ENCODE results near the gene LRRC3C.

LRRC3C gene

DNA sequence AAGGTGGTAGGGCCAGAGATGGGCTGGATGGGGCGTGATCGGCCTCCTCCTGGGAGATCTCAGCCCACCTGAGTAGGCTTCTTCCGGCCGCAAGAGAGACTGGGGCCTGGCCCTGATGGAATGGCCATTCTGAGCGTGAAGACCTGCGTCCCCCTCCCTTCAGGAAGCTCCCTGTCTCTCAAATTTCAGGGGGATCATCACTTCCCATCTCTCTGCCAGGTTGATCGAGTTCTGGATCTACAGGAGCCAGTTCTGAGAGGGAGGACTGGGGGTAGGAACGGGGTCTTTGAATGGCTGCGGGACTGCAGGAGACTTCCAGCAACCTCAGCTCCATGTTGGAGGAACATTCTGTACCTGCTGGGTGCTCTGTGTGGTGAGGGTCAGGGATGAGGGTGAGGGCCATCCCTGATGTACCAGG is 25.9 kb downstream of the LRRC3C start:
- DNase-seq (ENCODE audit: low spot score), result no peak
- in situ Hi-C loops (cut with MboI; ENCODE audit: low pct_unique_long_range_greater_than_20kb, low sequenced_read_pairs, unreplicated experiment), result no loop called here
- TF ChIP-seq, protein P1, sequence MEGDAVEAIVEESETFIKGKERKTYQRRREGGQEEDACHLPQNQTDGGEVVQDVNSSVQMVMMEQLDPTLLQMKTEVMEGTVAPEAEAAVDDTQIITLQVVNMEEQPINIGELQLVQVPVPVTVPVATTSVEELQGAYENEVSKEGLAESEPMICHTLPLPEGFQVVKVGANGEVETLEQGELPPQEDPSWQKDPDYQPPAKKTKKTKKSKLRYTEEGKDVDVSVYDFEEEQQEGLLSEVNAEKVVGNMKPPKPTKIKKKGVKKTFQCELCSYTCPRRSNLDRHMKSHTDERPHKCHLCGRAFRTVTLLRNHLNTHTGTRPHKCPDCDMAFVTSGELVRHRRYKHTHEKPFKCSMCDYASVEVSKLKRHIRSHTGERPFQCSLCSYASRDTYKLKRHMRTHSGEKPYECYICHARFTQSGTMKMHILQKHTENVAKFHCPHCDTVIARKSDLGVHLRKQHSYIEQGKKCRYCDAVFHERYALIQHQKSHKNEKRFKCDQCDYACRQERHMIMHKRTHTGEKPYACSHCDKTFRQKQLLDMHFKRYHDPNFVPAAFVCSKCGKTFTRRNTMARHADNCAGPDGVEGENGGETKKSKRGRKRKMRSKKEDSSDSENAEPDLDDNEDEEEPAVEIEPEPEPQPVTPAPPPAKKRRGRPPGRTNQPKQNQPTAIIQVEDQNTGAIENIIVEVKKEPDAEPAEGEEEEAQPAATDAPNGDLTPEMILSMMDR (IDR thresholded peaks at IDR 0.05; ENCODE audit: extremely low read depth, insufficient read depth, missing control alignments), result no peak

DNA sequence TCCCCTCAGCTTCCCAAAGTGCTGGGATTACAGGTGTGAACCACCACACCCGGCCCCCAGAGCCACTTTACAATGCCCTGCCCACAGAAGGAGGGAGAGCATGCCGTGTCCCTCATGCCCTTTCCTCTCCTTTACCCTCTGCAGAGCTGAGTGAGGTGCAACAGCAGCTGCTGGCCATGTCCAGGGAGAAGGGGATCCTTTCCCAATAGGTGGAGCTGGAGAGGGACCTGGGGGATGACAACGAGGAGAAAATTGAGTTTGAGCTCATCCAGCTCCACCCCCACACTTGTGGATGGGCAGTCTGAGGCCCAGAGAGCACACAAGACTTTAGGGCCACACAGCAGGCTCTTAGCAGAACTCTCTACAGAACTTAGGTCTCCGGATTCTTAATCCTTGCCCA is 27.3 kb downstream of the LRRC3C start:
- TF ChIP-seq, protein P1 (IDR thresholded peaks at IDR 0.05; ENCODE audit: extremely low read depth, insufficient read depth, missing control alignments), result no peak
- in situ Hi-C loops (cut with MboI; ENCODE audit: low pct_unique_long_range_greater_than_20kb, low sequenced_read_pairs, unreplicated experiment), result no loop called here
- DNase-seq (ENCODE audit: low spot score), result no peak

DNA sequence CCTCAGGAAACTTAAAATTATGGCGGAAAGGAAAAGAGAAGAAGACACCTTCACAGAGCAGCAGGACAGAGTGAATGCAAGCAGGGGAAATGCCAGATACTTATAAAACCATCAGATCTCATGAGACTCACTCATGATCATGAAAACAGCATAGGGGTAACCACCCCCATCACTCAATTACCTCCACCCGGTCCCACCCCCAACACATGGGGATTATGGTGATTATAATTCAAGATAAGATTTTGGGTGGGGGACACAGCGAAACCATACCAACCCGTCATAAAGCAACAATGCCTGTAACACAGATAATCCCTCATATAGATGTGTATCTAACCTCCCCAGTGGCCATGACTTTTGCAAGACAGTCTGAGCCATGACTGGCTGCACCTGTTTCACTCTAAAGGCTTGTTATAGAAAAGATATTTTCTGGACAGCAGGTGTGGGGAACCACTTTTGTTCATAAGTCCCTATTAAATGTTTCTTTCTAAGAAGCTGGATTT is 28.2 kb downstream of the LRRC3C start:
- in situ Hi-C loops (cut with MboI; ENCODE audit: low pct_unique_long_range_greater_than_20kb, low sequenced_read_pairs, unreplicated experiment), result no loop called here
- no peak for DNase-seq (ENCODE audit: low spot score)
- TF ChIP-seq, protein P1 (IDR thresholded peaks at IDR 0.05; ENCODE audit: extremely low read depth, insufficient read depth, missing control alignments), result no peak

DNA sequence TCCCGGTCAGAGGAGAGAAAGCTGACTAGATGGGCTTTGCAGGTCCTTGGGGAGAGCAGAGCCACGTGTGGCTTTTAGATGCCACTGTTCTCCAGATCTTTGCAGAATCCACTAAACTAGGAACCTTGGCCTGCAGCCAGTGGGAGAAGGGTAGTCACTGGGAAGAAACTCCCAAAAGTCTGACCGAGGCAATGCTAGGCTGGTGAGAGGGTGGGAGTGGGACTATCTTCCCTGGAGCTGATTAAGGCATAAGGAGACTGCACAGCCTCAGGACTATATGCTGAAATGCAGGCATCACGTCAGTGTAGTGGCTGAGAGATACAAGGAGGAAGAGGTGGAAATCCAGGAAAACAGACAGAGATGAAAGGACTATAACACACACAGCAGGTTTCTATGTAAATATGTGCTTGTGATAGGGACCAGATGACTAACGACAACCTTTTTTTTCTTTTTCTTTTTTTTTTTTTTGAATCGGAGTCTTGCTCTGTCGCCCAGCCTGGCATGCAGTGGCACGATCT is 33.1 kb downstream of the LRRC3C start:
- TF ChIP-seq, protein P1 (IDR thresholded peaks at IDR 0.05; ENCODE audit: extremely low read depth, insufficient read depth, missing control alignments), result no peak
- in situ Hi-C loops (cut with MboI; ENCODE audit: low pct_unique_long_range_greater_than_20kb, low sequenced_read_pairs, unreplicated experiment), result no loop called here
- no peak for DNase-seq (ENCODE audit: low spot score)

DNA sequence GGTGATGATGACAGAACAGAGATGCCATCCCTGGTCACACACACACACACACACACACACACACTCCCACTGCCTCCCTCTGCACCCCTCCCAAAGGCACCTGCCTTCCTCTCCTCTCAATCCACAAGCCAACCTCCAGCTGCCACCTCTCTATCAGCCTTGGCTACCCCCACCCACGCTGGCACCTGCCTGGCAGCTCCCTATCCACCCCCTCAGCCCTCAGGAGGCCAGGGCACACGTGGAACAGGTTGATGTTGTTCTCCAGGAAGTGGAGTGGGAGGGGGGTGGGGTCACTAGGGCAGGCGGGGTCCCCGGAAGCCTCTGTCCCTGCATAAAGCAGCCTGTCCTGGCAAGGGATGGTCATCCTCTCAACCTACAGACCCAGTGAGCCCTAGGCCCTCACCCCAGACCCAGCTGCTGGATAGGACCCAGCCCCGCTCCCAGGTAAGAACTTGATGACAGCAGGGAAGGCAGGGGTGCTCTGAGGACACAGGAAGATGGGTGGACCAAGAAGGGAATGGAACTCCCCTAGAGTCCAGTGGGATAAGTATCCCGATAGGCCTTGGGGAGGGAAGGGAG is 35.2 kb downstream of the LRRC3C start, which contains the start of gene GSDMA:
GSDMA (plus strand) TSS at position 363 of the 579 bp plus-strand sequence. CDS start 2,684 bp downstream, outside the sequence.
- no peak for DNase-seq (ENCODE audit: low spot score)
- TF ChIP-seq, protein P1 (IDR thresholded peaks at IDR 0.05; ENCODE audit: extremely low read depth, insufficient read depth, missing control alignments), result no peak
- in situ Hi-C loops (cut with MboI; ENCODE audit: low pct_unique_long_range_greater_than_20kb, low sequenced_read_pairs, unreplicated experiment), result no loop called here

DNA sequence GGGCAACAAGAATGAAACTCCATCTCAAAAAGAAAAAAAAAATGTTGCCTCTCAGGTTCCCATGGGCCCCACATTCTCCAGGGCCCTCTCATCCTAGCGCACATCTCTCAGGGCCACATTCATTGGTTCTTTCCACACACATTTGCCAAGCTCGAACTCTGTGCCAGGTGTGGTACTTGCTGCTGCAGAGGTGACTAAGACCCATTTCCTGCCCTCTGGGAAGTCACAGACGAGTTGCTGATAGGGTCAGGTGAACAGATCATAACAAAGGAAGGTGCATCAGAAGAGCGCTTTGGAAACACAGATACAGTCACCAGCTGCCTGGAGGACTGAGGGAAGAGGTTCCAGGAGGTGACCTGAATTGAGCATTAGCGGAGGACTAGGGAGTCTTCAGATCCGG is 36.3 kb downstream of the LRRC3C start:
- DNase-seq (ENCODE audit: low spot score), result no peak
- in situ Hi-C loops (cut with MboI; ENCODE audit: low pct_unique_long_range_greater_than_20kb, low sequenced_read_pairs, unreplicated experiment), result no loop called here
- TF ChIP-seq, protein P1 (IDR thresholded peaks at IDR 0.05; ENCODE audit: extremely low read depth, insufficient read depth, missing control alignments), result no peak

Measured in GM13977 (cell line).